Thyroid gland (tissue), 4 donors: Measurements from ENCODE around the gene TESK2. TPM values are rescaled to one million over a fixed set of nuclear protein-coding genes. Genes with fewer than 3 reads are reported as not detected.
"Not testable (repeated sequence)": the region's sequence is repeated elsewhere in the genome, so short reads cannot be mapped to it uniquely, and the experiment has no call there.

Source experiments
- DNase-seq, 2 donors: peaks; one replicate each; pipeline ENCODE4 v3.0.0-alpha.2; 2019
- H3K27ac ChIP-seq, 3 donors: fragments of 200-600 bp; sonication (generic); 1 replicate in 2 of 3; 2 replicates in 1 of 3; pipeline ENCODE4 v1.5.1; 2016 to 2019; ENCODE audit warnings: mild to moderate bottlenecking in 1 of 3, moderate library complexity in 1 of 3
- H3K27me3 ChIP-seq: fragments of 200-600 bp; sonication (generic); one replicate; pipeline ENCODE4 v1.5.1; 2019
- H3K36me3 ChIP-seq, 2 donors: fragments of 200-600 bp; sonication (generic); one replicate each; pipeline ENCODE4 v1.5.1; 2016 to 2019
- H3K4me1 ChIP-seq, 2 donors: fragments of 200-600 bp; sonication (generic); one replicate each; pipeline ENCODE4 v1.5.1; 2017 to 2019
- H3K4me3 ChIP-seq, 3 donors: fragments of 200-600 bp; sonication (generic); replicated peaks in 1 of 3; 1 replicate in 2 of 3; 2 replicates in 1 of 3; pipeline ENCODE4 v1.5.1; 2016; ENCODE audit warnings: mild to moderate bottlenecking in 1 of 3
- H3K9me3 ChIP-seq: fragments of 200-600 bp; sonication (generic); one replicate; pipeline ENCODE4 v1.5.1; 2017
- CTCF ChIP-seq, 6 experiments: fragments of 200-600 bp in 3 of 6; fragments of 450-650 bp in 3 of 6; sonication (generic) in 3 of 6; IDR thresholded peaks; one replicate each; pipeline ENCODE4 v1.5.1; 2016 to 2019; ENCODE audit warnings: antibody characterized with exemption in 6 of 6, mild to moderate bottlenecking in 2 of 6, inconsistent platforms in 1 of 6, moderate library complexity in 1 of 6
- POLR2A ChIP-seq, 2 donors: fragments of 450-650 bp; IDR thresholded peaks; one replicate each; pipeline ENCODE4 v1.6.1; 2017; ENCODE audit warnings: antibody characterized with exemption in 2 of 2, mild to moderate bottlenecking in 2 of 2, moderate library complexity in 1 of 2
- WGBS, 2 donors: methylation state at CpG; one replicate each; pipeline ENCODE4 v1.1.5; 2017; 5-methylcytosine and 5-hydroxymethylcytosine counted together
- intact Hi-C: fragments of 100-400 bp; cut with DNase I; formaldehyde crosslinking; loops from one replicate; pipeline ENCODE4 v1.15.1; 2023
- total RNA-seq, 4 donors: library from RNA; depleted of rRNA; stranded (reverse); fragments of >200 nt; gene quantifications; one replicate each; pipeline ENCODE4 v1.2.3, GENCODE V29; 2016

TESK2 gene
- total RNA-seq, 4 donors from 2014 or later = 4.8 to 5.7 (median 5.5) TPM

GRCh38 chr1:45530632-45531135, 39.7 kb upstream of the TESK2 start:
- Histone ChIP-seq H3K36me3 (no peaks in the 10 kb centered on the region), H3K27ac (no peak overlapping the region), H3K4me1 (peaks cover 10 to 17% of the 10 kb centered on the region in 2 donors), H3K4me3 (no peak overlapping the region), H3K9me3 (no peaks in the 10 kb centered on the region), H3K27me3 (no peaks in the 10 kb centered on the region)
- TF ChIP-seq CTCF (IDR thresholded peaks at IDR 0.05) (no peak), POLR2A (IDR thresholded peaks at IDR 0.05) (no peak)
- intact Hi-C loops = no loop called here
- WGBS, 2 donors = 96 to 97% methylated on average over 11 of the region's 11 CpGs
- DNase-seq = no peak

- Histone ChIP-seq H3K4me3 (no peak overlapping the region), H3K36me3 (no peaks in the 10 kb centered on the region), H3K27ac (peak overlapping the region; percentile 61 to 74 (median 66)), H3K4me1 (peaks cover 19 to 31% of the 10 kb centered on the region in 2 donors), H3K9me3 (no peaks in the 10 kb centered on the region), H3K27me3 (no peaks in the 10 kb centered on the region)
- 36 to 44% methylated on average over 1 of the region's 1 CpG for WGBS, 2 donors
- no peak for TF ChIP-seq CTCF (IDR thresholded peaks at IDR 0.05)
- TF ChIP-seq POLR2A (IDR thresholded peaks at IDR 0.05) = no peak
- intact Hi-C loops = no loop called here
- peak; percentile 79 to 83 for DNase-seq
Observed at GRCh38 chr1:45526135-45526644, 35.2 kb upstream of the TESK2 start.

- H3K4me3 ChIP-seq, H3K27me3 ChIP-seq, H3K36me3 ChIP-seq, intact Hi-C loops, DNase-seq, H3K9me3 ChIP-seq: not testable (repeated sequence)
- 87 to 88% methylated on average over 10 of the region's 10 CpGs for WGBS, 2 donors
- Histone ChIP-seq H3K4me1 (peaks cover 27 to 34% of the 10 kb centered on the region in 2 donors), H3K27ac (peak overlapping the region in 1 of 3 donors; percentile 10)
Observed at GRCh38 chr1:45523975-45524374, 33.0 kb upstream of the TESK2 start.

- intact Hi-C loops, H3K36me3 ChIP-seq, H3K27me3 ChIP-seq, H3K4me3 ChIP-seq, H3K9me3 ChIP-seq, DNase-seq: not testable (repeated sequence)
- Histone ChIP-seq H3K27ac (peak overlapping the region in 1 of 3 donors; percentile 10), H3K4me1 (peaks cover 31 to 36% of the 10 kb centered on the region in 2 donors)
- 81 to 83% methylated on average over 2 of the region's 2 CpGs for WGBS, 2 donors
Observed at GRCh38 chr1:45523516-45523915, 32.6 kb upstream of the TESK2 start.

GRCh38 chr1:45522324-45523104, 31.6 kb upstream of the TESK2 start:
- DNase-seq = no peak
- 84% methylated on average over 21 of the region's 21 CpGs for WGBS, 2 donors

More at GRCh38 chr1:45522324-45523104, 31.6 kb upstream of the TESK2 start:
- H3K36me3 ChIP-seq = peaks cover 0 to 5% of the 10 kb centered on the region in 2 donors
- no peaks in the 10 kb centered on the region for H3K9me3 ChIP-seq
- H3K27me3 ChIP-seq = no peaks in the 10 kb centered on the region
- peak overlapping the region in 2 of 3 donors; percentile 98 to 100 for H3K4me3 ChIP-seq
- TF ChIP-seq CTCF (IDR thresholded peaks at IDR 0.05) (no peak), POLR2A (IDR thresholded peaks at IDR 0.05) (no peak)
- H3K27ac ChIP-seq = peak overlapping the region; percentile 96 to 99 (median 98)
- H3K4me1 ChIP-seq = peaks cover 31 to 35% of the 10 kb centered on the region in 2 donors
- intact Hi-C loops = no loop called here
